ENCODE data around the gene MAF. TPM values are rescaled to one million over a fixed set of nuclear protein-coding genes. Genes with fewer than 3 reads are reported as not detected.

The MAF gene
- polyA plus RNA-seq, 1 experiment: 0.07 TPM

DNA sequence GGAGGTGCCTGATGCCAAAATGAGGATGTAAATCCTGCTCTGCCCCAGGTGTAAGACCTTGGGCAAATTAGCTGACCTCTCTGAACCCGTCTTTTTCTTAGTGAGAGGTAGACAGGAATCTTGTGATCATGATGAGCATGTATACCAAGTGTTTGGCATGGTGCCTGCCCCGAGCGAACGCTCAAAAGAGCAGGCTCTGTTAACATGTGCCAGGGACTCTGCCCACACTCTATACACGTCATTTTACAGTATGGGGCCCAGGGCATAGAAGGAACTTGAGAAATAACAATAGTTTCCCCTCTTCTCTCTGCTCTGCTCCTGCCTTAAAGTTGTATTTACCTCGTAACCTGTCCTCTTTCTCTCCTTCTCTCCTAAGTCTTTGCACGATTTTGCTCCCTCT, 9.3 kb upstream of the MAF start:
- no peak overlapping the region for H3K27ac ChIP-seq (ENCODE audit: low read depth, low read length)
- no peak for TF ChIP-seq CTCF (IDR thresholded peaks at IDR 0.05; ENCODE audit: low read depth, low read length)
- H3K9me3 ChIP-seq (ENCODE audit: control insufficient read depth, insufficient read depth, low read length): no peaks in the 10 kb centered on the region
- ChIA-PET CTCF (no interaction called here), POLR2A (no interaction called here)
- no peak overlapping the region for H3K4me3 ChIP-seq (ENCODE audit: low read depth, low read length)
- no peak for DNase-seq (ENCODE audit: low read depth, low spot score)
- H3K27me3 ChIP-seq (ENCODE audit: control insufficient read depth, insufficient read depth, low read length): no peaks in the 10 kb centered on the region

- Histone ChIP-seq H3K9me3 (ENCODE audit: control insufficient read depth, insufficient read depth, low read length) (no peaks in the 10 kb centered on the region), H3K27ac (ENCODE audit: low read depth, low read length) (no peak overlapping the region), H3K27me3 (ENCODE audit: control insufficient read depth, insufficient read depth, low read length) (no peaks in the 10 kb centered on the region), H3K4me3 (ENCODE audit: low read depth, low read length) (no peak overlapping the region)
- CTCF ChIA-PET: no interaction called here
- TF ChIP-seq CTCF (IDR thresholded peaks at IDR 0.05; ENCODE audit: low read depth, low read length): no peak
- POLR2A ChIA-PET: no interaction called here
- DNase-seq (ENCODE audit: low read depth, low spot score): no peak
These were observed 8.4 kb upstream of the MAF start for GRCh38 chr16:79608976-79609375.

- no peak overlapping the region for H3K27ac ChIP-seq (ENCODE audit: low read depth, low read length)
- ChIA-PET POLR2A (no interaction called here), CTCF (no interaction called here)
- no peak for TF ChIP-seq CTCF (IDR thresholded peaks at IDR 0.05; ENCODE audit: low read depth, low read length)
- H3K4me3 ChIP-seq (ENCODE audit: low read depth, low read length): no peak overlapping the region
- H3K9me3 ChIP-seq (ENCODE audit: control insufficient read depth, insufficient read depth, low read length): no peaks in the 10 kb centered on the region
- no peaks in the 10 kb centered on the region for H3K27me3 ChIP-seq (ENCODE audit: control insufficient read depth, insufficient read depth, low read length)
- no peak for DNase-seq (ENCODE audit: low read depth, low spot score)
These were observed 7.0 kb upstream of the MAF start for GRCh38 chr16:79607587-79607986.

- ChIA-PET CTCF (no interaction called here), POLR2A (no interaction called here)
- H3K27ac ChIP-seq (ENCODE audit: low read depth, low read length): no peak overlapping the region
- no peak overlapping the region for H3K4me3 ChIP-seq (ENCODE audit: low read depth, low read length)
- H3K27me3 ChIP-seq (ENCODE audit: control insufficient read depth, insufficient read depth, low read length): peaks cover 8% of the 10 kb centered on the region
- DNase-seq (ENCODE audit: low read depth, low spot score): no peak
- no peak for TF ChIP-seq CTCF (IDR thresholded peaks at IDR 0.05; ENCODE audit: low read depth, low read length)
- H3K9me3 ChIP-seq (ENCODE audit: control insufficient read depth, insufficient read depth, low read length): no peaks in the 10 kb centered on the region; the same call in 1 of the 2 replicates
These were observed 5.5 kb upstream of the MAF start for GRCh38 chr16:79605999-79606398.

GRCh38 chr16:79603055-79603454, 2.5 kb upstream of the MAF start:
- DNase-seq (ENCODE audit: low read depth, low spot score): no peak
- ChIA-PET CTCF (no interaction called here), POLR2A (no interaction called here)
- Histone ChIP-seq H3K27ac (ENCODE audit: low read depth, low read length) (no peak overlapping the region), H3K9me3 (ENCODE audit: control insufficient read depth, insufficient read depth, low read length) (no peaks in the 10 kb centered on the region; the same call in 1 of the 2 replicates), H3K4me3 (ENCODE audit: low read depth, low read length) (no peak overlapping the region), H3K27me3 (ENCODE audit: control insufficient read depth, insufficient read depth, low read length) (peaks cover 23% of the 10 kb centered on the region)
- TF ChIP-seq CTCF (IDR thresholded peaks at IDR 0.05; ENCODE audit: low read depth, low read length): no peak

All from AG04450 (cell line).